Activated CD8-positive, alpha-beta T cell treated with anti-CD3 and anti-CD28 coated beads for 36 hours (primary cell): Measurements from ENCODE around the gene SP140L. TPM values are rescaled to one million over a fixed set of nuclear protein-coding genes. Genes with fewer than 3 reads are reported as not detected.

Experiments used
- ATAC-seq: fragments of 200-7000 bp; cut with Tn5 transposase; one replicate; pipeline ENCODE4 v1.10.0; 2021; ENCODE audit warnings: mild to moderate bottlenecking, moderate library complexity
- CTCF ChIA-PET: fragments of 350-600 bp; sonication (Branson Sonifier 250); formaldehyde crosslinking; loops from one replicate; lab custom pipeline; 2021; ENCODE audit warnings: antibody characterized with exemption; lab: Charles Lee
- POLR2A ChIA-PET: fragments of 350-600 bp; sonication (Branson Sonifier 250); formaldehyde crosslinking; loops from one replicate; lab custom pipeline; 2021; ENCODE audit warnings: antibody characterized with exemption; lab: Charles Lee
- DNase-seq: peaks from one replicate; pipeline ENCODE4 v3.0.0-alpha.2; 2020
- H3K27ac Mint-ChIP-seq: one replicate; pipeline ENCODE4 v1.8.0; 2021; ENCODE audit warnings: mild to moderate bottlenecking, mixed read lengths
- H3K27me3 Mint-ChIP-seq: one replicate; pipeline ENCODE4 v1.8.0; 2021; ENCODE audit warnings: mixed read lengths
- H3K36me3 Mint-ChIP-seq: one replicate; pipeline ENCODE4 v1.8.0; 2021; ENCODE audit warnings: low read depth, mixed read lengths
- H3K4me1 Mint-ChIP-seq: one replicate; pipeline ENCODE4 v1.8.0; 2021; ENCODE audit warnings: low read depth, mixed read lengths
- H3K4me3 Mint-ChIP-seq: one replicate; pipeline ENCODE4 v1.8.0; 2021; ENCODE audit warnings: mild to moderate bottlenecking, moderate library complexity, mixed read lengths
- H3K9me3 Mint-ChIP-seq: one replicate; pipeline ENCODE4 v1.8.0; 2021; ENCODE audit warnings: mixed read lengths
- CTCF ChIP-seq: fragments of 200-600 bp; IDR thresholded peaks from one replicate; pipeline ENCODE4 v1.8.0; 2022; ENCODE audit warnings: antibody characterized with exemption, mild to moderate bottlenecking
- intact Hi-C: fragments of 100-400 bp; cut with micrococcal nuclease; formaldehyde crosslinking; loops from one replicate; pipeline ENCODE4 v1.10.0; 2022
- total RNA-seq, 2 experiments: library from RNA; stranded (reverse); gene quantifications; one replicate each; pipeline ENCODE4 v1.2.3, GENCODE V29; 2021

Gene SP140L
- total RNA-seq, 2 experiments from 2014 or later = 43.7 to 43.8 TPM

- Mint-ChIP-seq H3K4me3 (no peak overlapping the region), H3K27ac (peak overlapping the region; percentile 96), H3K36me3 (peaks cover 11% of the 10 kb centered on the region), H3K9me3 (no peaks in the 10 kb centered on the region), H3K27me3 (no peaks in the 10 kb centered on the region), H3K4me1 (peaks cover 47% of the 10 kb centered on the region)
- ATAC-seq = no peak
- DNase-seq = no peak
- ChIA-PET CTCF (interaction anchor here (1.1 to 1.9 kb wide), 2 partner anchors 33 to 91 kb away, joined by 3 to 4 read pairs; no protein-coding TSS in a partner anchor), POLR2A (no interaction called here)
- intact Hi-C loops = loop anchor here (10.0 kb wide), 1 partner anchor 89 kb away; the partner anchor contains the start of gene SP140L
- no peak for TF ChIP-seq CTCF
Observed at GRCh38 chr2:230413479-230413878, 86.5 kb downstream of the SP140L start.

- peaks cover 51% of the 10 kb centered on the region for H3K4me1 Mint-ChIP-seq
- TF ChIP-seq CTCF = no peak
- ChIA-PET CTCF (interaction anchor here (1.1 kb wide), 1 partner anchor 91 kb away, joined by 3 read pairs; no protein-coding TSS in a partner anchor), POLR2A (interaction anchor here (2.3 kb wide), 1 partner anchor 87 kb away, joined by 9 read pairs; the partner anchor contains the start of gene SP140L)
- no peaks in the 10 kb centered on the region for H3K27me3 Mint-ChIP-seq
- no peak for ATAC-seq
- intact Hi-C loops = loop anchor here (10.0 kb wide), 1 partner anchor 90 kb away; the partner anchor contains the start of gene SP140L
- H3K36me3 Mint-ChIP-seq = peaks cover 18% of the 10 kb centered on the region
- H3K27ac Mint-ChIP-seq = peak overlapping the region; percentile 96
- H3K4me3 Mint-ChIP-seq = peak overlapping the region; percentile 87
- DNase-seq = no peak
- no peaks in the 10 kb centered on the region for H3K9me3 Mint-ChIP-seq
Observed at GRCh38 chr2:230414302-230414701, 87.3 kb downstream of the SP140L start.

GRCh38 chr2:230416061-230416721 is 89.2 kb downstream of the SP140L start, which contains the start of gene SP100:
TSS of gene SP100 (plus strand) at chr2:230416201. CDS start at chr2:230416297, 96 bp downstream.
- Mint-ChIP-seq H3K4me3 (peak within 1 kb of the TSS; percentile 87), H3K36me3 (peaks cover 27% of the 10 kb centered on the region), H3K4me1 (peaks cover 59% of the 10 kb centered on the region), H3K27ac (peak within 1 kb of the TSS; percentile 96), H3K27me3 (no peaks in the 10 kb centered on the region), H3K9me3 (no peaks in the 10 kb centered on the region)
- intact Hi-C loops = loop anchor here (10.0 kb wide), 1 partner anchor 91 kb away; the partner anchor contains the start of gene SP140L
- ATAC-seq (peak; percentile 85), DNase-seq (peak; percentile 89)
- CTCF ChIA-PET = no interaction called here
- TF ChIP-seq CTCF = no peak
- POLR2A ChIA-PET = interaction anchor here (0.8 to 3.2 kb wide), 6 partner anchors 14 to 294 kb away, joined by 3 to 13 read pairs (median 6); partner anchors contain the start of gene SP140L

- Mint-ChIP-seq H3K4me1 (peaks cover 64% of the 10 kb centered on the region), H3K9me3 (no peaks in the 10 kb centered on the region), H3K27ac (peak overlapping the region; percentile 88), H3K36me3 (peaks cover 35% of the 10 kb centered on the region), H3K4me3 (peak overlapping the region; percentile 87), H3K27me3 (no peaks in the 10 kb centered on the region)
- DNase-seq (no peak), ATAC-seq (no peak)
- no peak for TF ChIP-seq CTCF
- POLR2A ChIA-PET = interaction anchor here (1.1 to 3.2 kb wide), 2 partner anchors 13 to 18 kb away, joined by 4 to 13 read pairs; no protein-coding TSS in a partner anchor
- intact Hi-C loops = loop anchor here (10.0 kb wide), 1 partner anchor 93 kb away; the partner anchor contains the start of gene SP140L
- CTCF ChIA-PET = interaction anchor here (0.8 to 1.0 kb wide), 2 partner anchors 10 to 12 kb away, joined by 3 to 5 read pairs; no protein-coding TSS in a partner anchor
Observed at GRCh38 chr2:230417436-230417835, 90.4 kb downstream of the SP140L start.
